GM12892 (cell line): ENCODE measurements around the gene TENT5C.

Experiments
- POLR2A ChIP-seq: IDR thresholded peaks from 2 replicates; pipeline ENCODE4 v1.6.1; 2011; ENCODE audit warnings: low read depth, low read length, control low read depth
- POLR2AphosphoS5 ChIP-seq: IDR thresholded peaks from 2 replicates; pipeline ENCODE4 v1.6.1; 2011; ENCODE audit warnings: low read depth, low read length, control low read depth
- TAF1 ChIP-seq: IDR thresholded peaks from 2 replicates; pipeline ENCODE4 v1.6.1; 2011; ENCODE audit warnings: low read depth, mild to moderate bottlenecking, control low read depth, low read length, borderline replicate concordance

DNA sequence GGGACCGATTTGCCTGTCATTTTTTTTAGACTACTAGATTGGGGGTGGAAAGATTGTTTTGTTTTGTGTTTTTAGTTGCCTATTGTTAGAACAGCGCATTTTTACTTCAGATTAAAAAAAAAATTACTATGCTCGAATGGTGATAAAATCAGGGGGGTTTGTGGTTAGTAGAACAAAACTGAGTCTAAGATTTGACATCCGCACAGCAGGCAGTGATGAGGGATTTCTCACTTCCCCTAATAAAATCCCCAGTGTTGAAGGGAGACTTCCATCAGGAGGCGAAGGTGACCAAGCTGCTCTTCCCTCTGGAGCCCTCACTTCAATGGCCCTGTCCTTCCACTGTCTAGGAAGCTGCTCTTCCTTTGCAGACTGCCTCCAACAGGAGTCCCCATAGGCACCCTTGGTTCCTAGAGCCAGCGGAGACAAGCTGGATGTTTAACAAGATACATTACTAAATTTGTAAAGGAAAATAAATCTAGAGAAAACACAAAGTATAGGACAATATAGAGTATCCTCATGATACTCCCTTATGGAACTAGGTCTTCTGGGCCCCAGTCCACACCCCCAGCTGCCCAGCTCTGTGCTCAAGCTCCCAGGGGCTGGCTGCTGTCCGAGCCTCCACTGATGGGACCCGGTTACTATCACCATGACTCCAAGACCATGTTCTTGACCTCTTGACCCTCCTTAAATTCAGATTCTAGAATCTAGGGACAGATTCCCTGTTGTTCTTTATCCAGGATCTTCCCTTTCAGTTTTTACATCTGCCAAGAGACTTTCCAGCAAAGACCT is 31.0 kb downstream of the TENT5C start:
- no peak for TF ChIP-seq POLR2A
- no peak for TF ChIP-seq POLR2AphosphoS5
- no peak for TF ChIP-seq TAF1
